Spleen (tissue), 7 donors: ENCODE results near the gene TMEM163.

Source experiments
- POLR2A ChIP-seq, 3 donors: fragments of 450-650 bp; IDR thresholded peaks; one replicate each; pipeline ENCODE4 v1.5.1; 2017; ENCODE audit warnings: antibody characterized with exemption in 3 of 3, mild to moderate bottlenecking in 1 of 3
- POLR2AphosphoS5 ChIP-seq, 3 donors: sonication (generic); formaldehyde crosslinking; IDR thresholded peaks; one replicate each; pipeline ENCODE4 v1.5.1; 2017; ENCODE audit warnings: antibody characterized with exemption in 3 of 3
- TF ChIP-seq, protein P1 (sequence below), 11 experiments: fragments of 200-600 bp in 7 of 11; fragments of 450-650 bp in 4 of 11; sonication (generic) in 4 of 11; IDR thresholded peaks in 8 of 11; conservative IDR thresholded peaks in 3 of 11; 1 replicate in 7 of 11; 2 replicates in 4 of 11; pipeline versions ENCODE4 v1.4.0 to v1.8.0; 2016 to 2021; ENCODE audit warnings: antibody characterized with exemption in 11 of 11, inconsistent platforms in 4 of 11, mild to moderate bottlenecking in 1 of 11
- donor health status: DM: no; HTN: no; CAD: no; lungs with moderate emphysema.
- donor health status: DM: no; HTN: no; CAD: no.
- donor health status: DM: no; HTN: no; CAD: no.

DNA sequence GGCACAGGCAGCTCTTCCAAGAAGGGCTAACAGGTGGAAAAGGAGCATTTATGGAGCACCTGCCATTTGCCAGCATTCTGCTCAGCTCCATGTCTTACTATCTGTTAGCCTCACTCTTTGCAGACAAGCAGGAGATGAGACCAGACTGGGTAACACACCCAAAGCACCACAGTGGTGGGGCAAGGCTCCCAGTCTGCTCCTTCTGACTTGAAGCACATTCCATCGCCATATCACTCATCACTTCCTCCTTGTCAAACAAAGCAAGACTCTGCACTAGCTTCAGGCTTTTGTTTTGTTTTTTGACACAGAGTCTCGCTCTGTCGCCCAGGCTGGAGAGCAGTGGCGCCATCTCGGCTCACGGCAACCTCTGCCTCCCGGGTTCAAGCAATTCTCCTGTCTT lies 282.1 kb downstream of the TMEM163 start:
- TF ChIP-seq, protein P1, sequence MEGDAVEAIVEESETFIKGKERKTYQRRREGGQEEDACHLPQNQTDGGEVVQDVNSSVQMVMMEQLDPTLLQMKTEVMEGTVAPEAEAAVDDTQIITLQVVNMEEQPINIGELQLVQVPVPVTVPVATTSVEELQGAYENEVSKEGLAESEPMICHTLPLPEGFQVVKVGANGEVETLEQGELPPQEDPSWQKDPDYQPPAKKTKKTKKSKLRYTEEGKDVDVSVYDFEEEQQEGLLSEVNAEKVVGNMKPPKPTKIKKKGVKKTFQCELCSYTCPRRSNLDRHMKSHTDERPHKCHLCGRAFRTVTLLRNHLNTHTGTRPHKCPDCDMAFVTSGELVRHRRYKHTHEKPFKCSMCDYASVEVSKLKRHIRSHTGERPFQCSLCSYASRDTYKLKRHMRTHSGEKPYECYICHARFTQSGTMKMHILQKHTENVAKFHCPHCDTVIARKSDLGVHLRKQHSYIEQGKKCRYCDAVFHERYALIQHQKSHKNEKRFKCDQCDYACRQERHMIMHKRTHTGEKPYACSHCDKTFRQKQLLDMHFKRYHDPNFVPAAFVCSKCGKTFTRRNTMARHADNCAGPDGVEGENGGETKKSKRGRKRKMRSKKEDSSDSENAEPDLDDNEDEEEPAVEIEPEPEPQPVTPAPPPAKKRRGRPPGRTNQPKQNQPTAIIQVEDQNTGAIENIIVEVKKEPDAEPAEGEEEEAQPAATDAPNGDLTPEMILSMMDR (IDR thresholded peaks at IDR 0.05 in 8 of 11, conservative IDR thresholded peaks at IDR 0.05 in 3 of 11): no peak
- no peak for TF ChIP-seq POLR2A (IDR thresholded peaks at IDR 0.05)
- TF ChIP-seq POLR2AphosphoS5 (IDR thresholded peaks at IDR 0.05): no peak
